HepG2 (cell line): Measurements from ENCODE around the gene MGAT5. TPM values are rescaled to one million over a fixed set of nuclear protein-coding genes. Genes with fewer than 3 reads are reported as not detected.

Source experiments
- AKAP8 ChIP-seq: sonication (generic); formaldehyde crosslinking; IDR thresholded peaks from 2 replicates; pipeline ENCODE4 v1.5.1; 2020; ENCODE audit warnings: mild to moderate bottlenecking, missing genetic modification reagents
- ARNT ChIP-seq: fragments of 450-650 bp; IDR thresholded peaks from 2 replicates; pipeline ENCODE4 v1.6.1; 2017
- HMG20A ChIP-seq: IDR thresholded peaks from 2 replicates; pipeline ENCODE4 v1.6.1; 2016; ENCODE audit warnings: borderline replicate concordance
- HOXA7 ChIP-seq: sonication (generic); formaldehyde crosslinking; IDR thresholded peaks from 2 replicates; pipeline ENCODE4 v1.8.1; 2022; ENCODE audit warnings: mild to moderate bottlenecking, missing genetic modification reagents, moderate library complexity
- MEF2D ChIP-seq: sonication (generic); formaldehyde crosslinking; IDR thresholded peaks from 2 replicates; pipeline ENCODE4 v1.5.1; 2020; ENCODE audit warnings: mild to moderate bottlenecking, missing genetic modification reagents
- PHF21A ChIP-seq: sonication (generic); formaldehyde crosslinking; IDR thresholded peaks from 2 replicates; pipeline ENCODE4 v1.5.0; 2020; ENCODE audit warnings: mild to moderate bottlenecking, missing genetic modification reagents
- RBM22 ChIP-seq: fragments of 200-400 bp; formaldehyde crosslinking; optimal IDR thresholded peaks from 2 replicates; pipeline ENCODE3; 2017; ENCODE audit warnings: mild to moderate bottlenecking, low read length, moderate library complexity
- RXRB ChIP-seq: IDR thresholded peaks from 2 replicates; pipeline ENCODE4 v1.6.1; 2016; ENCODE audit warnings: borderline replicate concordance, missing genetic modification reagents, missing compliant biosample characterization
- SRY ChIP-seq: sonication (generic); formaldehyde crosslinking; IDR thresholded peaks from 2 replicates; pipeline ENCODE4 v1.8.0; 2022; ENCODE audit warnings: mild to moderate bottlenecking, missing genetic modification reagents
- ZBTB1 ChIP-seq: sonication (generic); formaldehyde crosslinking; IDR thresholded peaks from 2 replicates; pipeline ENCODE4 v1.4.0; 2020; ENCODE audit warnings: missing genetic modification reagents, borderline replicate concordance
- ZC3H4 ChIP-seq: sonication (generic); formaldehyde crosslinking; IDR thresholded peaks from 2 replicates; pipeline ENCODE4 v1.4.0; 2020; ENCODE audit warnings: missing genetic modification reagents, borderline replicate concordance
- ZFP36L1 ChIP-seq: sonication (generic); formaldehyde crosslinking; IDR thresholded peaks from 2 replicates; pipeline ENCODE4 v1.8.0; 2022; ENCODE audit warnings: mild to moderate bottlenecking, missing genetic modification reagents, moderate library complexity
- ZNF160 ChIP-seq: sonication (generic); formaldehyde crosslinking; IDR thresholded peaks from 2 replicates; pipeline ENCODE4 v1.8.0; 2022; ENCODE audit warnings: mild to moderate bottlenecking, inconsistent platforms, missing genetic modification reagents
- ZNF746 ChIP-seq: sonication (generic); formaldehyde crosslinking; IDR thresholded peaks from 2 replicates; pipeline ENCODE4 v1.8.0; 2022; ENCODE audit warnings: mild to moderate bottlenecking, missing genetic modification reagents
- polyA plus RNA-seq, 8 experiments: library from polyadenylated mRNA; depleted of rRNA in 3 of 8; stranded (reverse) in 7 of 8; unstranded in 1 of 8; fragments of >200 nt; fragmentation: Illumina TruSeq in 4 of 8; extraction: Trizol in 4 of 8; gene quantifications; 2 replicates each; pipeline versions ENCODE4 v1.2.1 to v1.2.3, GENCODE V29; 2011 to 2016; ENCODE audit warnings: low read depth in 4 of 8, missing spikeins in 1 of 8, mixed read lengths in 1 of 8; ENCODE audit not compliant: insufficient read depth in 1 of 8
- total RNA-seq, 5 experiments: library from RNA; depleted of rRNA; stranded (reverse); fragments of >200 nt; fragmentation: Illumina TruSeq; extraction: Trizol; gene quantifications; 2 replicates each; pipeline ENCODE4 v1.2.3, GENCODE V29; 2016; ENCODE audit warnings: low read depth in 1 of 5
- TF ChIP-seq, protein P1 (sequence below): sonication (generic); formaldehyde crosslinking; IDR thresholded peaks from 2 replicates; pipeline ENCODE4 v1.4.0; 2020; ENCODE audit warnings: missing genetic modification reagents
- TF ChIP-seq, protein P2 (sequence below): sonication (generic); formaldehyde crosslinking; conservative IDR thresholded peaks from 2 replicates; pipeline ENCODE4 v1.8.0; 2022; ENCODE audit warnings: mild to moderate bottlenecking, moderate library complexity, missing genetic modification reagents
- TF ChIP-seq, protein P3 (sequence below): sonication (generic); formaldehyde crosslinking; IDR thresholded peaks from 2 replicates; pipeline ENCODE4 v1.4.0; 2020; ENCODE audit warnings: missing genetic modification reagents, mild to moderate bottlenecking, borderline replicate concordance
- TF ChIP-seq, protein P4 (sequence below): fragments of 450-650 bp; IDR thresholded peaks from 2 replicates; pipeline ENCODE4 v1.6.1; 2017; ENCODE audit warnings: mild to moderate bottlenecking
- TF ChIP-seq, protein P5 (sequence below): sonication (generic); formaldehyde crosslinking; IDR thresholded peaks from 2 replicates; pipeline ENCODE4 v1.9.0; 2022; ENCODE audit warnings: low read depth, missing genetic modification reagents

Gene MGAT5
- total and polyA plus RNA-seq, 2 of the 13 experiments (the other 11 are each of a cell fraction or from before 2014, with no cell fraction given): 33.1 to 60.2 TPM

DNA sequence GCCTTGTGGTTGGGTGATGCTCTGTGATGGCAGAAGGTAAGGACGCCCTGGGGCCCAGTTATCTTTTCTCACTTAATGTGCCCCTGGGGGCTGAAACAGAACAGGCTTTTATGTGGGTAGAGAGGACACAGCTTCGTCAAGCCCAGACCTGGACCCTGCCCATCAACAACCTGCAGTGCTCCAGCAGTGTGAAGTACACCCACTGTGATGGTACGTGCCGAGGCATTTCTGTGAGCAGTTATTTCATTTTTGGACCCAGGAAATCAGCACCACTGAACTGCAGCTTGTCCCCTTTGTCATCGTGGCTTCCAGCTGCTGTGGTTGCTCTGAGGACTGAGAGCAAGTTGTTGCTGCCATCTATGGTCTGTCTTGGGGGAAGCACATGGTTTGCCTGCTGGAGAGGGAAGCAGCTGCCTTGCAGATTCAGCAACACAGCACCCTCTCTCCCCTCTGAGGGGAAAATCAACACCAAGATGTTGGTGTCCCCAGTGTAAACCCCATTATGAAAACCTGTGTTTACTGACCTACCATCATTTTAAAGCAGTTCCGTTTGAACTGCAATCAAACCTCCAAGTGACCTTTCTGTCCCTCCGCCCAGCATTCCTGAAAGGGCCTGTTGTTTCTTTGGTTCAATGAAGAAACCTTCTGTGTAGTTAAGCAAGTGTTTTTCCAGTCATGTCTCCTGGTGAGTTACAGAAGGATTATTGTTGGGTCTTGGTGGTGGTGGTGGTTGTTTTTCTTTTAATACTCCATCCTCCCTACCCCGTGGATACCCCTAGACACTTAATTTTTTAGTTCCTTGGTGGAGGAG is 158.2 kb downstream of the MGAT5 start (continued):
- no peak for TF ChIP-seq SRY (CRISPR knock-in tag)
- TF ChIP-seq, protein P1, sequence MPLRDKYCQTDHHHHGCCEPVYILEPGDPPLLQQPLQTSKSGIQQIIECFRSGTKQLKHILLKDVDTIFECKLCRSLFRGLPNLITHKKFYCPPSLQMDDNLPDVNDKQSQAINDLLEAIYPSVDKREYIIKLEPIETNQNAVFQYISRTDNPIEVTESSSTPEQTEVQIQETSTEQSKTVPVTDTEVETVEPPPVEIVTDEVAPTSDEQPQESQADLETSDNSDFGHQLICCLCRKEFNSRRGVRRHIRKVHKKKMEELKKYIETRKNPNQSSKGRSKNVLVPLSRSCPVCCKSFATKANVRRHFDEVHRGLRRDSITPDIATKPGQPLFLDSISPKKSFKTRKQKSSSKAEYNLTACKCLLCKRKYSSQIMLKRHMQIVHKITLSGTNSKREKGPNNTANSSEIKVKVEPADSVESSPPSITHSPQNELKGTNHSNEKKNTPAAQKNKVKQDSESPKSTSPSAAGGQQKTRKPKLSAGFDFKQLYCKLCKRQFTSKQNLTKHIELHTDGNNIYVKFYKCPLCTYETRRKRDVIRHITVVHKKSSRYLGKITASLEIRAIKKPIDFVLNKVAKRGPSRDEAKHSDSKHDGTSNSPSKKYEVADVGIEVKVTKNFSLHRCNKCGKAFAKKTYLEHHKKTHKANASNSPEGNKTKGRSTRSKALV: 0 out of 2 replicates have a peak, but pooled peaks have one; percentile 66
- TF ChIP-seq, protein P2, sequence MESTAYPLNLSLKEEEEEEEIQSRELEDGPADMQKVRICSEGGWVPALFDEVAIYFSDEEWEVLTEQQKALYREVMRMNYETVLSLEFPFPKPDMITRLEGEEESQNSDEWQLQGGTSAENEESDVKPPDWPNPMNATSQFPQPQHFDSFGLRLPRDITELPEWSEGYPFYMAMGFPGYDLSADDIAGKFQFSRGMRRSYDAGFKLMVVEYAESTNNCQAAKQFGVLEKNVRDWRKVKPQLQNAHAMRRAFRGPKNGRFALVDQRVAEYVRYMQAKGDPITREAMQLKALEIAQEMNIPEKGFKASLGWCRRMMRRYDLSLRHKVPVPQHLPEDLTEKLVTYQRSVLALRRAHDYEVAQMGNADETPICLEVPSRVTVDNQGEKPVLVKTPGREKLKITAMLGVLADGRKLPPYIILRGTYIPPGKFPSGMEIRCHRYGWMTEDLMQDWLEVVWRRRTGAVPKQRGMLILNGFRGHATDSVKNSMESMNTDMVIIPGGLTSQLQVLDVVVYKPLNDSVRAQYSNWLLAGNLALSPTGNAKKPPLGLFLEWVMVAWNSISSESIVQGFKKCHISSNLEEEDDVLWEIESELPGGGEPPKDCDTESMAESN (CRISPR knock-in tag): peak; percentile 74; the same call in 1 of the 2 replicates
- TF ChIP-seq HMG20A: peak; percentile 93
- TF ChIP-seq, protein P3, sequence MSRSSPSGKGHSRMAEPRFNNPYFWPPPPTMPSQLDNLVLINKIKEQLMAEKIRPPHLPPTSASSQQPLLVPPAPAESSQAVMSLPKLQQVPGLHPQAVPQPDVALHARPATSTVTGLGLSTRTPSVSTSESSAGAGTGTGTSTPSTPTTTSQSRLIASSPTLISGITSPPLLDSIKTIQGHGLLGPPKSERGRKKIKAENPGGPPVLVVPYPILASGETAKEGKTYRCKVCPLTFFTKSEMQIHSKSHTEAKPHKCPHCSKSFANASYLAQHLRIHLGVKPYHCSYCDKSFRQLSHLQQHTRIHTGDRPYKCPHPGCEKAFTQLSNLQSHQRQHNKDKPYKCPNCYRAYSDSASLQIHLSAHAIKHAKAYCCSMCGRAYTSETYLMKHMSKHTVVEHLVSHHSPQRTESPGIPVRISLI (CRISPR knock-in tag): peak; percentile 79; the same call in 1 of the 2 replicates
- TF ChIP-seq ZBTB1 (CRISPR knock-in tag): no peak
- TF ChIP-seq ARNT: no peak
- TF ChIP-seq ZFP36L1 (CRISPR knock-in tag): peak; percentile 30; the same call in 1 of the 2 replicates
- TF ChIP-seq, protein P4, sequence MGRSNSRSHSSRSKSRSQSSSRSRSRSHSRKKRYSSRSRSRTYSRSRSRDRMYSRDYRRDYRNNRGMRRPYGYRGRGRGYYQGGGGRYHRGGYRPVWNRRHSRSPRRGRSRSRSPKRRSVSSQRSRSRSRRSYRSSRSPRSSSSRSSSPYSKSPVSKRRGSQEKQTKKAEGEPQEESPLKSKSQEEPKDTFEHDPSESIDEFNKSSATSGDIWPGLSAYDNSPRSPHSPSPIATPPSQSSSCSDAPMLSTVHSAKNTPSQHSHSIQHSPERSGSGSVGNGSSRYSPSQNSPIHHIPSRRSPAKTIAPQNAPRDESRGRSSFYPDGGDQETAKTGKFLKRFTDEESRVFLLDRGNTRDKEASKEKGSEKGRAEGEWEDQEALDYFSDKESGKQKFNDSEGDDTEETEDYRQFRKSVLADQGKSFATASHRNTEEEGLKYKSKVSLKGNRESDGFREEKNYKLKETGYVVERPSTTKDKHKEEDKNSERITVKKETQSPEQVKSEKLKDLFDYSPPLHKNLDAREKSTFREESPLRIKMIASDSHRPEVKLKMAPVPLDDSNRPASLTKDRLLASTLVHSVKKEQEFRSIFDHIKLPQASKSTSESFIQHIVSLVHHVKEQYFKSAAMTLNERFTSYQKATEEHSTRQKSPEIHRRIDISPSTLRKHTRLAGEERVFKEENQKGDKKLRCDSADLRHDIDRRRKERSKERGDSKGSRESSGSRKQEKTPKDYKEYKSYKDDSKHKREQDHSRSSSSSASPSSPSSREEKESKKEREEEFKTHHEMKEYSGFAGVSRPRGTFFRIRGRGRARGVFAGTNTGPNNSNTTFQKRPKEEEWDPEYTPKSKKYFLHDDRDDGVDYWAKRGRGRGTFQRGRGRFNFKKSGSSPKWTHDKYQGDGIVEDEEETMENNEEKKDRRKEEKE: no peak
- TF ChIP-seq, protein P5, sequence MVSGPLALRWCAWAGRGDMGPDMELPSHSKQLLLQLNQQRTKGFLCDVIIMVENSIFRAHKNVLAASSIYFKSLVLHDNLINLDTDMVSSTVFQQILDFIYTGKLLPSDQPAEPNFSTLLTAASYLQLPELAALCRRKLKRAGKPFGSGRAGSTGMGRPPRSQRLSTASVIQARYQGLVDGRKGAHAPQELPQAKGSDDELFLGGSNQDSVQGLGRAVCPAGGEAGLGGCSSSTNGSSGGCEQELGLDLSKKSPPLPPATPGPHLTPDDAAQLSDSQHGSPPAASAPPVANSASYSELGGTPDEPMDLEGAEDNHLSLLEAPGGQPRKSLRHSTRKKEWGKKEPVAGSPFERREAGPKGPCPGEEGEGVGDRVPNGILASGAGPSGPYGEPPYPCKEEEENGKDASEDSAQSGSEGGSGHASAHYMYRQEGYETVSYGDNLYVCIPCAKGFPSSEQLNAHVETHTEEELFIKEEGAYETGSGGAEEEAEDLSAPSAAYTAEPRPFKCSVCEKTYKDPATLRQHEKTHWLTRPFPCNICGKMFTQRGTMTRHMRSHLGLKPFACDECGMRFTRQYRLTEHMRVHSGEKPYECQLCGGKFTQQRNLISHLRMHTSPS: no peak; the same call in 1 of the 2 replicates
- TF ChIP-seq PHF21A (CRISPR knock-in tag): peak; percentile 97
- TF ChIP-seq AKAP8 (CRISPR knock-in tag): peak; percentile 78; the same call in 1 of the 2 replicates
- no peak; the same call in 1 of the 2 replicates for TF ChIP-seq ZC3H4 (CRISPR knock-in tag)
- TF ChIP-seq RBM22: no peak
- TF ChIP-seq HOXA7 (CRISPR knock-in tag): no peak
- TF ChIP-seq MEF2D: peak; percentile 21
- peak; percentile 98 for TF ChIP-seq RXRB (CRISPR knock-in tag)
- no peak for TF ChIP-seq ZNF160
- peak; percentile 88 for TF ChIP-seq ZNF746 (CRISPR knock-in tag)
